GM23338 (cell line): ENCODE data around the gene OSBPL6. TPM values are rescaled to one million over a fixed set of nuclear protein-coding genes. Genes with fewer than 3 reads are reported as not detected.

Experiments
- ATAC-seq: fragments of 200-7000 bp; cut with Tn5 transposase; 3 replicates; pipeline ENCODE4 v1.9.1; 2020
- DNase-seq: peaks from one replicate; pipeline ENCODE4 v3.0.0-alpha.2; 2015; ENCODE audit warnings: low spot score
- H2AFZ ChIP-seq: fragments of 200-600 bp; sonication (generic); 2 replicates; pipeline ENCODE4 v1.8.0; 2016; ENCODE audit warnings: antibody characterized with exemption, mild to moderate bottlenecking, moderate library complexity
- H3F3A ChIP-seq: fragments of 200-600 bp; sonication (generic); replicated peaks from 2 replicates; pipeline ENCODE4 v1.8.0; 2017; ENCODE audit warnings: antibody characterized with exemption, mixed run types, low read depth
- H3K27ac ChIP-seq: fragments of 200-600 bp; sonication (generic); 2 replicates; pipeline ENCODE4 v1.6.1; 2016; ENCODE audit warnings: low read depth
- H3K27me3 ChIP-seq: fragments of 200-600 bp; sonication (generic); 2 replicates; pipeline ENCODE4 v1.8.0; 2016; ENCODE audit warnings: mild to moderate bottlenecking, mixed run types, moderate library complexity; ENCODE audit not compliant: insufficient read depth
- H3K36me3 ChIP-seq: fragments of 200-600 bp; sonication (generic); 2 replicates; pipeline ENCODE4 v1.8.0; 2016; ENCODE audit warnings: mild to moderate bottlenecking; ENCODE audit not compliant: insufficient read depth
- H3K4me1 ChIP-seq: fragments of 200-600 bp; sonication (generic); 2 replicates; pipeline ENCODE4 v1.8.0; 2016; ENCODE audit warnings: mild to moderate bottlenecking, moderate library complexity; ENCODE audit not compliant: insufficient read depth
- H3K4me2 ChIP-seq: fragments of 200-600 bp; sonication (generic); 2 replicates; pipeline ENCODE4 v1.7.1; 2017; ENCODE audit warnings: mixed run types
- H3K4me3 ChIP-seq: fragments of 200-600 bp; sonication (generic); 2 replicates; pipeline ENCODE4 v1.6.1; 2016; ENCODE audit warnings: mixed run types
- H3K79me2 ChIP-seq: fragments of 200-600 bp; sonication (generic); replicated peaks from 2 replicates; pipeline ENCODE4 v1.8.0; 2017; ENCODE audit warnings: mild to moderate bottlenecking; ENCODE audit not compliant: insufficient read depth
- H3K9me2 ChIP-seq: fragments of 200-600 bp; sonication (generic); 2 replicates; pipeline ENCODE4 v1.8.0; 2017; ENCODE audit not compliant: insufficient read depth
- H4K20me1 ChIP-seq: fragments of 200-600 bp; sonication (generic); replicated peaks from 2 replicates; pipeline ENCODE4 v1.8.0; 2017; ENCODE audit warnings: mild to moderate bottlenecking; ENCODE audit not compliant: insufficient read depth
- H3K27ac Mint-ChIP-seq: 2 replicates; pipeline ENCODE4 v1.8.0; 2020; ENCODE audit warnings: inconsistent platforms, mild to moderate bottlenecking, moderate library complexity, mixed read lengths
- H3K27me3 Mint-ChIP-seq: 3 replicates; pipeline ENCODE4 v1.8.0; 2022; ENCODE audit warnings: low read depth, mild to moderate bottlenecking, moderate library complexity, mixed read lengths, inconsistent platforms; ENCODE audit not compliant: insufficient read depth, poor library complexity
- H3K36me3 Mint-ChIP-seq: 3 replicates; pipeline ENCODE4 v1.8.0; 2021; ENCODE audit warnings: low read depth, mild to moderate bottlenecking, inconsistent platforms, moderate library complexity, mixed read lengths
- H3K4me1 Mint-ChIP-seq: 3 replicates; pipeline ENCODE4 v1.8.0; 2020; ENCODE audit warnings: mild to moderate bottlenecking, inconsistent platforms, mixed read lengths
- H3K4me3 Mint-ChIP-seq: 3 replicates; pipeline ENCODE4 v1.8.0; 2021; ENCODE audit warnings: moderate library complexity, mild to moderate bottlenecking, inconsistent platforms, mixed read lengths
- H3K9me3 Mint-ChIP-seq: 3 replicates; pipeline ENCODE4 v1.8.0; 2020; ENCODE audit warnings: moderate library complexity, mild to moderate bottlenecking, inconsistent platforms, mixed read lengths
- CREB1 ChIP-seq: fragments of 250-450 bp; sonication (Bioruptor Pico); IDR thresholded peaks from 2 replicates; pipeline ENCODE4 v1.5.0; 2020; ENCODE audit warnings: low read depth, mild to moderate bottlenecking, moderate library complexity
- EZH2 ChIP-seq: fragments of 200-600 bp; sonication (generic); IDR thresholded peaks from one replicate; pipeline ENCODE4 v1.8.0; 2017; ENCODE audit warnings: antibody characterized with exemption, mild to moderate bottlenecking, low read depth; ENCODE audit not compliant: unreplicated experiment
- EZH2phosphoT487 ChIP-seq: fragments of 200-600 bp; sonication (generic); IDR thresholded peaks from one replicate; pipeline ENCODE4 v1.8.1; 2018; ENCODE audit warnings: antibody characterized with exemption; ENCODE audit not compliant: unreplicated experiment
- JUNB ChIP-seq: IDR thresholded peaks from one replicate; pipeline ENCODE4 v1.6.1; 2016; ENCODE audit warnings: antibody characterized with exemption; ENCODE audit not compliant: unreplicated experiment
- NANOG ChIP-seq: IDR thresholded peaks from 2 replicates; pipeline ENCODE4 v1.6.1; 2016; ENCODE audit warnings: antibody characterized with exemption, borderline replicate concordance
- POLR2AphosphoS5 ChIP-seq: IDR thresholded peaks from 2 replicates; pipeline ENCODE4 v1.6.1; 2016; ENCODE audit warnings: antibody characterized with exemption, low read depth
- STAT1 ChIP-seq: IDR thresholded peaks from one replicate; pipeline ENCODE4 v1.6.1; 2016; ENCODE audit warnings: antibody characterized with exemption; ENCODE audit not compliant: unreplicated experiment
- ZNF114 ChIP-seq: fragments of 250-450 bp; sonication (Bioruptor Pico); IDR thresholded peaks from 2 replicates; pipeline ENCODE4 v1.5.0; 2020; ENCODE audit warnings: mild to moderate bottlenecking, moderate library complexity
- ZNF331 ChIP-seq: fragments of 250-450 bp; sonication (Bioruptor Pico); IDR thresholded peaks from 2 replicates; pipeline ENCODE4 v1.5.0; 2020; ENCODE audit warnings: low read depth, mild to moderate bottlenecking, moderate library complexity
- polyA plus RNA-seq: library from polyadenylated mRNA; unstranded; fragments of >200 nt; fragmentation: Nextera tagmentation; extraction: Ambion mirVana; gene quantifications from 2 replicates; pipeline ENCODE4 v1.2.1, GENCODE V29; 2016
- total RNA-seq: library from RNA; depleted of rRNA; stranded (reverse); fragments of >200 nt; shearing (Covaris generic); gene quantifications from 2 replicates; pipeline ENCODE4 v1.2.3, GENCODE V29; 2014
- TF ChIP-seq, protein P1 (sequence below), 2 experiments: fragments of 200-600 bp in 1 of 2; sonication (generic) in 1 of 2; conservative IDR thresholded peaks; 2 replicates each; pipeline versions ENCODE4 v1.5.1 to v1.6.1; 2016 to 2017; ENCODE audit warnings: antibody characterized with exemption in 2 of 2, low read depth in 2 of 2, mild to moderate bottlenecking in 2 of 2, moderate library complexity in 1 of 2
- TF ChIP-seq, protein P2 (sequence below): IDR thresholded peaks from 2 replicates; pipeline ENCODE4 v1.6.1; 2016; ENCODE audit warnings: antibody characterized with exemption
- TF ChIP-seq, protein P3 (sequence below): IDR thresholded peaks from one replicate; pipeline ENCODE4 v1.6.1; 2018; ENCODE audit warnings: antibody characterized with exemption; ENCODE audit not compliant: unreplicated experiment
- TF ChIP-seq, protein P4 (sequence below): fragments of 250-450 bp; sonication (Bioruptor Pico); IDR thresholded peaks from 2 replicates; pipeline ENCODE4 v1.5.0; 2020; ENCODE audit warnings: mild to moderate bottlenecking, moderate library complexity

Gene OSBPL6
- total and polyA plus RNA-seq, 2 experiments from 2014 or later: 6.0 to 8.5 TPM

DNA sequence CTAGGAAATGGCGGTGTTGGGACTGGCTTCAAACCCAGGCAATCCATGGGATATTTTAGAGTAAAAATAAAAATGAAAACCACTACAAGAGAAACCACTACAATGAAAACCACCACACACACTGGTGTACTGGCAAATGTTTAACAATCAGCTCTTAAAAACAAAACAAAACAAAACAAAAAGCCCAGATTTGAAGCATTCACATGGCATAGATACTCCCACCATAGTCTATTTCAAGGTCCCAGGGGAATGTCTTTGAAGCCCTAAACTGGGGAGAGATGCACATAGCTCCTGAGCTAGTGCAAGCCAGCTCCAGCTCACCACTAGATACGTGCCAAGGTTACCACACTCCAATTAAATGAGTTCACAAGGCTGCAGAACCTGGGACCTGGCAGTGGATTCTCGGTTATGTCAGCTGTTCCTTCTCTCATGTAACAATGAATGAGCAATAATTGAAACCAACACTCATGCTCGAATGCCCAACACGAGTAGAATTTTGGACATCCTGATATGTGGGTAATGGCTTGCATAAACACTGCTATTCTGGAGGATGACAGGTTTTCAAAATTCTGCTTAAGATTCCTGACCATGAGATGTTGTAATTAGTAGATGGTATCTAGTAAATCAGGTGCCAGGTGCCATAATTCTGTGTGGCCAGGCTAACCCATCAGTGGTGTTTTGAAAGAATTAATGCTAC, 102.2 kb downstream of the OSBPL6 start:
- Mint-ChIP-seq H3K27me3 (no peaks in the 10 kb centered on the region), H3K4me3 (no peak overlapping the region), H3K27ac (no peak overlapping the region), H3K9me3 (no peaks in the 10 kb centered on the region), H3K36me3 (peaks cover 2% of the 10 kb centered on the region; the same call in 1 of the 3 replicates), H3K4me1 (peaks cover 3% of the 10 kb centered on the region; the same call in 1 of the 3 replicates)
- Histone ChIP-seq H3K4me3 (no peak overlapping the region), H3K36me3 (no peaks in the 10 kb centered on the region), H4K20me1 (no peaks in the 10 kb centered on the region), H3K27me3 (no peaks in the 10 kb centered on the region), H3K4me1 (no peaks in the 10 kb centered on the region), H3K4me2 (no peak overlapping the region), H3F3A (no peaks in the 10 kb centered on the region), H3K79me2 (no peaks in the 10 kb centered on the region), H3K27ac (no peak overlapping the region), H2AFZ (no peak overlapping the region), H3K9me2 (no peaks in the 10 kb centered on the region; the same call in 1 of the 2 replicates)
- TF ChIP-seq, protein P1, sequence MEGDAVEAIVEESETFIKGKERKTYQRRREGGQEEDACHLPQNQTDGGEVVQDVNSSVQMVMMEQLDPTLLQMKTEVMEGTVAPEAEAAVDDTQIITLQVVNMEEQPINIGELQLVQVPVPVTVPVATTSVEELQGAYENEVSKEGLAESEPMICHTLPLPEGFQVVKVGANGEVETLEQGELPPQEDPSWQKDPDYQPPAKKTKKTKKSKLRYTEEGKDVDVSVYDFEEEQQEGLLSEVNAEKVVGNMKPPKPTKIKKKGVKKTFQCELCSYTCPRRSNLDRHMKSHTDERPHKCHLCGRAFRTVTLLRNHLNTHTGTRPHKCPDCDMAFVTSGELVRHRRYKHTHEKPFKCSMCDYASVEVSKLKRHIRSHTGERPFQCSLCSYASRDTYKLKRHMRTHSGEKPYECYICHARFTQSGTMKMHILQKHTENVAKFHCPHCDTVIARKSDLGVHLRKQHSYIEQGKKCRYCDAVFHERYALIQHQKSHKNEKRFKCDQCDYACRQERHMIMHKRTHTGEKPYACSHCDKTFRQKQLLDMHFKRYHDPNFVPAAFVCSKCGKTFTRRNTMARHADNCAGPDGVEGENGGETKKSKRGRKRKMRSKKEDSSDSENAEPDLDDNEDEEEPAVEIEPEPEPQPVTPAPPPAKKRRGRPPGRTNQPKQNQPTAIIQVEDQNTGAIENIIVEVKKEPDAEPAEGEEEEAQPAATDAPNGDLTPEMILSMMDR (conservative IDR thresholded peaks at IDR 0.05; ENCODE audit: low read depth in 2 of 2): no peak
- TF ChIP-seq, protein P2, sequence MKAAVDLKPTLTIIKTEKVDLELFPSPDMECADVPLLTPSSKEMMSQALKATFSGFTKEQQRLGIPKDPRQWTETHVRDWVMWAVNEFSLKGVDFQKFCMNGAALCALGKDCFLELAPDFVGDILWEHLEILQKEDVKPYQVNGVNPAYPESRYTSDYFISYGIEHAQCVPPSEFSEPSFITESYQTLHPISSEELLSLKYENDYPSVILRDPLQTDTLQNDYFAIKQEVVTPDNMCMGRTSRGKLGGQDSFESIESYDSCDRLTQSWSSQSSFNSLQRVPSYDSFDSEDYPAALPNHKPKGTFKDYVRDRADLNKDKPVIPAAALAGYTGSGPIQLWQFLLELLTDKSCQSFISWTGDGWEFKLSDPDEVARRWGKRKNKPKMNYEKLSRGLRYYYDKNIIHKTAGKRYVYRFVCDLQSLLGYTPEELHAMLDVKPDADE: no peak
- TF ChIP-seq POLR2AphosphoS5 (no peak), CREB1 (CRISPR knock-in tag) (no peak), ZNF331 (no peak), STAT1 (no peak), NANOG (no peak), EZH2 (no peak), EZH2phosphoT487 (no peak), ZNF114 (no peak), JUNB (no peak)
- TF ChIP-seq, protein P3, sequence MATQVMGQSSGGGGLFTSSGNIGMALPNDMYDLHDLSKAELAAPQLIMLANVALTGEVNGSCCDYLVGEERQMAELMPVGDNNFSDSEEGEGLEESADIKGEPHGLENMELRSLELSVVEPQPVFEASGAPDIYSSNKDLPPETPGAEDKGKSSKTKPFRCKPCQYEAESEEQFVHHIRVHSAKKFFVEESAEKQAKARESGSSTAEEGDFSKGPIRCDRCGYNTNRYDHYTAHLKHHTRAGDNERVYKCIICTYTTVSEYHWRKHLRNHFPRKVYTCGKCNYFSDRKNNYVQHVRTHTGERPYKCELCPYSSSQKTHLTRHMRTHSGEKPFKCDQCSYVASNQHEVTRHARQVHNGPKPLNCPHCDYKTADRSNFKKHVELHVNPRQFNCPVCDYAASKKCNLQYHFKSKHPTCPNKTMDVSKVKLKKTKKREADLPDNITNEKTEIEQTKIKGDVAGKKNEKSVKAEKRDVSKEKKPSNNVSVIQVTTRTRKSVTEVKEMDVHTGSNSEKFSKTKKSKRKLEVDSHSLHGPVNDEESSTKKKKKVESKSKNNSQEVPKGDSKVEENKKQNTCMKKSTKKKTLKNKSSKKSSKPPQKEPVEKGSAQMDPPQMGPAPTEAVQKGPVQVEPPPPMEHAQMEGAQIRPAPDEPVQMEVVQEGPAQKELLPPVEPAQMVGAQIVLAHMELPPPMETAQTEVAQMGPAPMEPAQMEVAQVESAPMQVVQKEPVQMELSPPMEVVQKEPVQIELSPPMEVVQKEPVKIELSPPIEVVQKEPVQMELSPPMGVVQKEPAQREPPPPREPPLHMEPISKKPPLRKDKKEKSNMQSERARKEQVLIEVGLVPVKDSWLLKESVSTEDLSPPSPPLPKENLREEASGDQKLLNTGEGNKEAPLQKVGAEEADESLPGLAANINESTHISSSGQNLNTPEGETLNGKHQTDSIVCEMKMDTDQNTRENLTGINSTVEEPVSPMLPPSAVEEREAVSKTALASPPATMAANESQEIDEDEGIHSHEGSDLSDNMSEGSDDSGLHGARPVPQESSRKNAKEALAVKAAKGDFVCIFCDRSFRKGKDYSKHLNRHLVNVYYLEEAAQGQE: no peak
- TF ChIP-seq, protein P4, sequence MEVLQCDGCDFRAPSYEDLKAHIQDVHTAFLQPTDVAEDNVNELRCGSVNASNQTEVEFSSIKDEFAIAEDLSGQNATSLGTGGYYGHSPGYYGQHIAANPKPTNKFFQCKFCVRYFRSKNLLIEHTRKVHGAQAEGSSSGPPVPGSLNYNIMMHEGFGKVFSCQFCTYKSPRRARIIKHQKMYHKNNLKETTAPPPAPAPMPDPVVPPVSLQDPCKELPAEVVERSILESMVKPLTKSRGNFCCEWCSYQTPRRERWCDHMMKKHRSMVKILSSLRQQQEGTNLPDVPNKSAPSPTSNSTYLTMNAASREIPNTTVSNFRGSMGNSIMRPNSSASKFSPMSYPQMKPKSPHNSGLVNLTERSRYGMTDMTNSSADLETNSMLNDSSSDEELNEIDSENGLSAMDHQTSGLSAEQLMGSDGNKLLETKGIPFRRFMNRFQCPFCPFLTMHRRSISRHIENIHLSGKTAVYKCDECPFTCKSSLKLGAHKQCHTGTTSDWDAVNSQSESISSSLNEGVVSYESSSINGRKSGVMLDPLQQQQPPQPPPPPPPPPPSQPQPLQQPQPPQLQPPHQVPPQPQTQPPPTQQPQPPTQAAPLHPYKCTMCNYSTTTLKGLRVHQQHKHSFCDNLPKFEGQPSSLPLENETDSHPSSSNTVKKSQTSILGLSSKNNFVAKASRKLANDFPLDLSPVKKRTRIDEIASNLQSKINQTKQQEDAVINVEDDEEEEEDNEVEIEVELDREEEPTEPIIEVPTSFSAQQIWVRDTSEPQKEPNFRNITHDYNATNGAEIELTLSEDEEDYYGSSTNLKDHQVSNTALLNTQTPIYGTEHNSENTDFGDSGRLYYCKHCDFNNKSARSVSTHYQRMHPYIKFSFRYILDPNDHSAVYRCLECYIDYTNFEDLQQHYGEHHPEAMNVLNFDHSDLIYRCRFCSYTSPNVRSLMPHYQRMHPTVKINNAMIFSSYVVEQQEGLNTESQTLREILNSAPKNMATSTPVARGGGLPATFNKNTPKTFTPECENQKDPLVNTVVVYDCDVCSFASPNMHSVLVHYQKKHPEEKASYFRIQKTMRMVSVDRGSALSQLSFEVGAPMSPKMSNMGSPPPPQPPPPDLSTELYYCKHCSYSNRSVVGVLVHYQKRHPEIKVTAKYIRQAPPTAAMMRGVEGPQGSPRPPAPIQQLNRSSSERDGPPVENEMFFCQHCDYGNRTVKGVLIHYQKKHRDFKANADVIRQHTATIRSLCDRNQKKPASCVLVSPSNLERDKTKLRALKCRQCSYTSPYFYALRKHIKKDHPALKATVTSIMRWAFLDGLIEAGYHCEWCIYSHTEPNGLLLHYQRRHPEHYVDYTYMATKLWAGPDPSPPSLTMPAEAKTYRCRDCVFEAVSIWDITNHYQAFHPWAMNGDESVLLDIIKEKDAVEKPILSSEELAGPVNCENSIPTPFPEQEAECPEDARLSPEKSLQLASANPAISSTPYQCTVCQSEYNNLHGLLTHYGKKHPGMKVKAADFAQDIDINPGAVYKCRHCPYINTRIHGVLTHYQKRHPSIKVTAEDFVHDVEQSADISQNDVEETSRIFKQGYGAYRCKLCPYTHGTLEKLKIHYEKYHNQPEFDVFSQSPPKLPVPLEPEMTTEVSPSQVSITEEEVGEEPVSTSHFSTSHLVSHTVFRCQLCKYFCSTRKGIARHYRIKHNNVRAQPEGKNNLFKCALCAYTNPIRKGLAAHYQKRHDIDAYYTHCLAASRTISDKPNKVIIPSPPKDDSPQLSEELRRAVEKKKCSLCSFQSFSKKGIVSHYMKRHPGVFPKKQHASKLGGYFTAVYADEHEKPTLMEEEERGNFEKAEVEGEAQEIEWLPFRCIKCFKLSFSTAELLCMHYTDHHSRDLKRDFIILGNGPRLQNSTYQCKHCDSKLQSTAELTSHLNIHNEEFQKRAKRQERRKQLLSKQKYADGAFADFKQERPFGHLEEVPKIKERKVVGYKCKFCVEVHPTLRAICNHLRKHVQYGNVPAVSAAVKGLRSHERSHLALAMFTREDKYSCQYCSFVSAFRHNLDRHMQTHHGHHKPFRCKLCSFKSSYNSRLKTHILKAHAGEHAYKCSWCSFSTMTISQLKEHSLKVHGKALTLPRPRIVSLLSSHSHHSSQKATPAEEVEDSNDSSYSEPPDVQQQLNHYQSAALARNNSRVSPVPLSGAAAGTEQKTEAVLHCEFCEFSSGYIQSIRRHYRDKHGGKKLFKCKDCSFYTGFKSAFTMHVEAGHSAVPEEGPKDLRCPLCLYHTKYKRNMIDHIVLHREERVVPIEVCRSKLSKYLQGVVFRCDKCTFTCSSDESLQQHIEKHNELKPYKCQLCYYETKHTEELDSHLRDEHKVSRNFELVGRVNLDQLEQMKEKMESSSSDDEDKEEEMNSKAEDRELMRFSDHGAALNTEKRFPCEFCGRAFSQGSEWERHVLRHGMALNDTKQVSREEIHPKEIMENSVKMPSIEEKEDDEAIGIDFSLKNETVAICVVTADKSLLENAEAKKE (CRISPR knock-in tag): no peak
- ATAC-seq (no peak), DNase-seq (no peak)
